GM12873 (cell line): ENCODE measurements around the gene PALM2AKAP2.

Experiments
- TF ChIP-seq, protein P1 (sequence below): IDR thresholded peaks from 2 replicates; pipeline ENCODE4 v1.5.1; 2012; ENCODE audit warnings: low read depth, mild to moderate bottlenecking, moderate library complexity, low read length, control low read depth; ENCODE audit not compliant: insufficient read depth; ENCODE audit errors: missing control alignments

The PALM2AKAP2 gene

DNA sequence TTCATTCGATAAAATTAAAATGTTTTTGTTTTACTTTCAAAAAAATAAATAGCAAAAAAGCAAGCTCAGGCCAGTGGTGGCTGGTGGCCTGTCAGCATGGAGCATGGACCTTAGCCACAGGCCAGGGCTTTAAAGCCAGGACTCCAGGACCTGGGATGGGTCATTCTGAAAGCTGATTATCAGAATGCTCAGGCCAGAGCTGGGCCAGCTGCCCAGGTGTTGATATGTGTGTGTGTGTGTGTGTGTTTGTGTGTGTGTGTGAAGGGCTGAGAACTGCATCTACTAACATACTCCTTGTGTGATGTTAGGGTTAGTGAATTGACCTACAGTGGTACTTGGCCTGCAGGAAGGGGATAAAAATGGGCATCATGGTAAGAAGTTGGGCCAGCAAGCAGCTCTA lies 21.5 kb downstream of the PALM2AKAP2 start:
- TF ChIP-seq, protein P1, sequence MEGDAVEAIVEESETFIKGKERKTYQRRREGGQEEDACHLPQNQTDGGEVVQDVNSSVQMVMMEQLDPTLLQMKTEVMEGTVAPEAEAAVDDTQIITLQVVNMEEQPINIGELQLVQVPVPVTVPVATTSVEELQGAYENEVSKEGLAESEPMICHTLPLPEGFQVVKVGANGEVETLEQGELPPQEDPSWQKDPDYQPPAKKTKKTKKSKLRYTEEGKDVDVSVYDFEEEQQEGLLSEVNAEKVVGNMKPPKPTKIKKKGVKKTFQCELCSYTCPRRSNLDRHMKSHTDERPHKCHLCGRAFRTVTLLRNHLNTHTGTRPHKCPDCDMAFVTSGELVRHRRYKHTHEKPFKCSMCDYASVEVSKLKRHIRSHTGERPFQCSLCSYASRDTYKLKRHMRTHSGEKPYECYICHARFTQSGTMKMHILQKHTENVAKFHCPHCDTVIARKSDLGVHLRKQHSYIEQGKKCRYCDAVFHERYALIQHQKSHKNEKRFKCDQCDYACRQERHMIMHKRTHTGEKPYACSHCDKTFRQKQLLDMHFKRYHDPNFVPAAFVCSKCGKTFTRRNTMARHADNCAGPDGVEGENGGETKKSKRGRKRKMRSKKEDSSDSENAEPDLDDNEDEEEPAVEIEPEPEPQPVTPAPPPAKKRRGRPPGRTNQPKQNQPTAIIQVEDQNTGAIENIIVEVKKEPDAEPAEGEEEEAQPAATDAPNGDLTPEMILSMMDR, result no peak

DNA sequence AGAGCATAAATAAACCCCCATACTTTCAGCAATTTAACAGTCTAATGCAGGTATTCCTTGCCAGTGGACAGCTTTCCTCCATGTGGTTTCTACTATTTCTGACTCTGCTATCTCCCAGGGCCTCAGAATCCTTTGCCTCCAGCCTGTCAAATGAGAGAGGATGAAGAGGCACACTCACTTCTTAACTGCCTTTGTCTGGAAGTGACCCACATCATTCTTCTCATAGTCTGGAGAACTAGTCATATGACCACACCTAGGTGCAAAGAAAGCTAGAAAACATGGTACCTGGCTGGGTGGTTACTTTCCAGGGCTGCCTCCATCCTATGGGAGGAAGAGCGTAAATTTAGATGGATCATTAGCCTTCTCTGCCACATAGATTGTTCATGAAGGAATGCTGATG lies 22.5 kb downstream of the PALM2AKAP2 start:
- TF ChIP-seq, protein P1, result no peak

DNA sequence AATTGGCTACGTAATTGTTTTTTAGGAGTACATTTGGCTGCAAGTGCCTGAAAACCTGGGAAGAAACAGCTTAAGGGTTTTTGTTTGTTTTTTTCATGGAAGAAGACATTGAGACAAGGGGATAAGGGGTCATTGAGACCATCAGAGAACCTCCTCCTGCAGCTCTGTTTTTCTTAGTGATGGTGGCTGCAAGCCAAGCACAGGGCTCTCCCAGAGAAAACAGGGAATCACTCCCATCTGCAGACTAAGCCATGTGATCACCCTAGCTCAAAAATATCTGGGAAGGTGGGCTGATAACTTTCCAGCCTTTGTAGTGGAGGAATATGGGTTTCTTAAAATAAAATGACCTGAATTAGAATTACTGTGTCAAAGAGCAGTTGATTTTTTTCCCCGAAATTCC lies 25.1 kb downstream of the PALM2AKAP2 start:
- TF ChIP-seq, protein P1, result no peak

DNA sequence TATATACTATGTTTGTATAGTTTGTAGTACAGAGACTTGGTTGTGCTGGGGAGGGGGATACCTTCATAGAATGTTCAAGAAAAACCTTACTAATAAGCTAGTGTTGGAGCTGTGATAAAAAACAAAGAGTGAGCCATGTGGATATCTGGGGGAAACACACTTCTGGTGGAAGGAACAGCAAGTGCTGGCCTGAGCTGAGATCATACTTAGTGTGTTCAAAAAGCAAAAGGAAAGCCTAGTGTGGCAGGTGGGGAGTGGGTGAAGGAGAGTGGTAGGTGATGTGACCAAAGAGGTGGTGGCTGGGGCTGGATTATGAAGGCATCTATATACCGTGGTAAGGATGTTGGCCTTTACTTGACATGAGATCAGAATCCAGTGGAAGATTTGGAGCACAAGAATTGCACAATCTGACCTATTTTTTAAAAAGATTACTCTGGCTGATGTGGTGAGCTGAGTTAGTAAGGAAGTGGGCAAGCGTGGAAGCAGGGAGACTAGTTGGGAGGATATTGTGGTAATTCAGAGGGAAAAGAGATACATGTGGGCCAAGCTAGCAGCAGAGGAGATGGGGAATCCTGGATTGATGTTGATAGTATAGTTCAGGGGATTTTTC lies 26.6 kb downstream of the PALM2AKAP2 start:
- TF ChIP-seq, protein P1, result no peak

DNA sequence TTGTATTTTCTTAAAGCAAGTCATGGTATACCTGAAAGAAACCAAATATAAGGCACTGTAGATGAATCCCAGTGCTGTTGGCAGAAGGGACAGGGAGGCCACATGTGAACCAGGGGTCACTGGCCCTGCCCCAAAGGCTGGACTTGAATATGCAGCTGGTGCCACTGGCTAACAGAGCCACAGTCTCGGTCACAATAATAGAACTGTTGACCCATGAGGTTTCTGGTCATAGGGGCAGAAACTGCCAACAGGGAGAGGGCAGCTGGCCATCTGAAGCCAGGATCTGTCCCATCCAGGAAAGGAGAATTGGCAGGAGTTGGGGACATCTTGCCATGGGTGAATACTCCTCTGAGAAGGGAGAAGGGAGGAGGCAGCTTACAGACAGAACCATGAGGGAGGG lies 31.9 kb downstream of the PALM2AKAP2 start:
- TF ChIP-seq, protein P1, result no peak

DNA sequence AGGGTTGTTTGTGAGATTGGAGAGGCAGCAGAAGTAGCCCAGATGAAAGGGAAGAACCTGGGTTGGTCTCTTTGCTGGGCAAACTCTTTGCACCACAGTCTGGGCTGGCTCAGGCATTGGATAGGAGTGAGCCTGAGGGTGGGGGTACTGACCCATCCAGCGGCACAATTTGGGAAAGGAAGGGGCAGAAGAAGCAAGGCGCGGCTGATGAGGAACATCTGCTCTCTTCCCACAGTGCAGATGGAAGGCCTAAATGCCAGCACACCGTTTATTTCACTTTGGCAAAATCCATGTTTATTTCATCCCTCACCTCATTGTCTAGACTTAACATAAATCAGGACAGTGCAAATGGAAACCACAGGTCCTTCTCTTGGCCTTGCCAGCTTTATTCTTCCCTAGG lies 32.3 kb downstream of the PALM2AKAP2 start:
- TF ChIP-seq, protein P1, result no peak

DNA sequence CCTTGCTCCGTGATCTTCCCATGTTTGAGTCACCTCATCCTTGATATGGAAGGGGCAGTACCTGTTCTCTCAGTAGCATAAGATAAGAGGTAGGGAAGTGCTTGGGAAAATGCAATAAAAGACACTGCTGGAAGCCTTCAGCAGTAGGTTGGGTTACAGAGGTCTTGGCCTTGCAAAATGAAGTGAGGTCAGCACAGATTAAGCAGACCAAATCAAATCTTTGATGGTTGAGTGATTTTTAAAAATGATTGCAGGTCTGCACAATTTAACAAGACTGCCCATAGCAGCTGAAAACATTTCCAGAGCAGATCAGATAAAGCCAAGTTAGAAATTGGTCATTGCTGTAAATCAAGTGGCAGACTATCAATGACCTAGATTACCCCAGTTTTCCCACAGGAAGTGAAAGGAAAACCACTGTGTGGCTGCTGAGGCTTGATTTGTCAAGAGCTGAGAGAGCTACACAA lies 32.9 kb downstream of the PALM2AKAP2 start:
- TF ChIP-seq, protein P1, result no peak
